Left lung (tissue), 10 donors: Measurements from ENCODE around the gene CNPY1. TPM values are rescaled to one million over a fixed set of nuclear protein-coding genes. Genes with fewer than 3 reads are reported as not detected.

Experiments
- ATAC-seq: fragments of 200-7000 bp; cut with Tn5 transposase; one replicate; pipeline ENCODE4 v1.9.1; 2020; ENCODE audit warnings: moderate library complexity
- DNase-seq, 4 donors: peaks; one replicate each; pipeline ENCODE4 v3.0.0-alpha.2; 2013 to 2020
- H3K27ac ChIP-seq, 2 donors: fragments of 200-600 bp; sonication (generic) in 1 of 2; one replicate each; pipeline versions ENCODE4 v1.5.0 to v1.8.0; 2020 to 2021
- H3K27me3 ChIP-seq, 2 donors: fragments of 200-600 bp; sonication (generic) in 1 of 2; one replicate each; pipeline versions ENCODE4 v1.5.0 to v1.8.0; 2020 to 2021
- H3K36me3 ChIP-seq, 2 donors: fragments of 200-600 bp; sonication (generic) in 1 of 2; one replicate each; pipeline versions ENCODE4 v1.5.0 to v1.8.0; 2020 to 2021
- H3K4me1 ChIP-seq, 2 donors: fragments of 200-600 bp; one replicate each; pipeline ENCODE4 v1.8.0; 2021
- H3K4me3 ChIP-seq, 2 donors: fragments of 200-600 bp; sonication (generic) in 1 of 2; one replicate each; pipeline versions ENCODE4 v1.5.0 to v1.8.0; 2020 to 2021; ENCODE audit warnings: mild to moderate bottlenecking in 1 of 2
- H3K9me3 ChIP-seq, 2 donors: fragments of 200-600 bp; sonication (generic) in 1 of 2; one replicate each; pipeline versions ENCODE4 v1.5.0 to v1.8.0; 2020 to 2021
- intact Hi-C, 2 donors: fragments of 100-400 bp; cut with DNase I; formaldehyde crosslinking; loops; one replicate each; pipeline versions ENCODE4 v1.11.2 to v1.14.2; 2022
- polyA plus RNA-seq, 6 donors: library from polyadenylated mRNA; unstranded; fragments of 120-200 nt; gene quantifications; one replicate each; pipeline ENCODE4 v1.2.1, GENCODE V29; 2013; ENCODE audit not compliant: insufficient read length in 6 of 6
- total RNA-seq, 2 donors: library from RNA; stranded (reverse); fragmentation: NEBNext Ultra II Directional; extraction: Animal tissue kit (Norgen Biotek cat#: 25700); gene quantifications; one replicate each; pipeline ENCODE4 v1.2.1, GENCODE V29; 2021
- TF ChIP-seq, protein P1 (sequence below), 2 donors: fragments of 200-600 bp; sonication (generic) in 1 of 2; IDR thresholded peaks; one replicate each; pipeline versions ENCODE4 v1.5.0 to v1.8.0; 2021; ENCODE audit warnings: antibody characterized with exemption in 2 of 2
- donor health status: DM: no; HTN: yes; CAD: no.
- donor health status: DM: no; HTN: no; CAD: no.

CNPY1 gene
- total and polyA plus RNA-seq, 8 donors = not detected

DNA sequence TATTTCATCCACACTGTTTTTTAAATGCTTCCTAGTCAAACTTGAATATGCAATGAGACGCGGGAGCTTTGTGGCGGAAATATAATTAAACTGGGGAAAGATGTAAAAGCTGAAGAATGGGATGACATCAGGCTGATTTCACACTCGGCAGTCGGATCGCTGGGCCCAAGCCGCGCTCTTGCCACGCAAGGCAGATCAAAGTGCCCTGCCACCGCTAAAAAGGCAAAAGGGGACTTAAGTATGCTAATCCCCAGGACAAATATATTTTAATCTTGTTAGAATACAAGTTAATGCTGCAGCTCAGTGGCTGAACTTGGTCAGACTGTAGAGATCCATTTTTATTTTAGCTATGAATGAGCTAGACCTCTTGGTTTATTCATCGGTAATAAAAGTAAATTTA lies 74.6 kb downstream of the CNPY1 start:
- H3K9me3 ChIP-seq = no peaks in the 10 kb centered on the region
- TF ChIP-seq, protein P1, sequence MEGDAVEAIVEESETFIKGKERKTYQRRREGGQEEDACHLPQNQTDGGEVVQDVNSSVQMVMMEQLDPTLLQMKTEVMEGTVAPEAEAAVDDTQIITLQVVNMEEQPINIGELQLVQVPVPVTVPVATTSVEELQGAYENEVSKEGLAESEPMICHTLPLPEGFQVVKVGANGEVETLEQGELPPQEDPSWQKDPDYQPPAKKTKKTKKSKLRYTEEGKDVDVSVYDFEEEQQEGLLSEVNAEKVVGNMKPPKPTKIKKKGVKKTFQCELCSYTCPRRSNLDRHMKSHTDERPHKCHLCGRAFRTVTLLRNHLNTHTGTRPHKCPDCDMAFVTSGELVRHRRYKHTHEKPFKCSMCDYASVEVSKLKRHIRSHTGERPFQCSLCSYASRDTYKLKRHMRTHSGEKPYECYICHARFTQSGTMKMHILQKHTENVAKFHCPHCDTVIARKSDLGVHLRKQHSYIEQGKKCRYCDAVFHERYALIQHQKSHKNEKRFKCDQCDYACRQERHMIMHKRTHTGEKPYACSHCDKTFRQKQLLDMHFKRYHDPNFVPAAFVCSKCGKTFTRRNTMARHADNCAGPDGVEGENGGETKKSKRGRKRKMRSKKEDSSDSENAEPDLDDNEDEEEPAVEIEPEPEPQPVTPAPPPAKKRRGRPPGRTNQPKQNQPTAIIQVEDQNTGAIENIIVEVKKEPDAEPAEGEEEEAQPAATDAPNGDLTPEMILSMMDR (IDR thresholded peaks at IDR 0.05) = no peak
- no peak overlapping the region for H3K27ac ChIP-seq
- H3K4me1 ChIP-seq = peaks cover 4 to 18% of the 10 kb centered on the region in 2 donors
- no peak for DNase-seq
- no peak for ATAC-seq
- intact Hi-C loops = no loop called here
- H3K4me3 ChIP-seq = no peak overlapping the region
- peaks cover 82 to 99% of the 10 kb centered on the region in 2 donors for H3K27me3 ChIP-seq
- H3K36me3 ChIP-seq = no peaks in the 10 kb centered on the region

GRCh38 chr7:155470686-155471638 lies 75.4 kb downstream of the CNPY1 start:
- no peaks in the 10 kb centered on the region for H3K36me3 ChIP-seq
- DNase-seq (peak in 1 of 4 donors; percentile 11), ATAC-seq (no peak)
- H3K4me3 ChIP-seq = no peak overlapping the region
- TF ChIP-seq, protein P1 (IDR thresholded peaks at IDR 0.05) = no peak
- no peak overlapping the region for H3K27ac ChIP-seq
- H3K27me3 ChIP-seq = peaks cover 89 to 99% of the 10 kb centered on the region in 2 donors
- H3K4me1 ChIP-seq = peaks cover 4 to 23% of the 10 kb centered on the region in 2 donors
- H3K9me3 ChIP-seq = no peaks in the 10 kb centered on the region
- intact Hi-C loops = no loop called here

- Histone ChIP-seq H3K27me3 (peaks cover 97 to 99% of the 10 kb centered on the region in 2 donors), H3K9me3 (no peaks in the 10 kb centered on the region), H3K4me1 (peaks cover 4 to 27% of the 10 kb centered on the region in 2 donors), H3K27ac (no peak overlapping the region), H3K36me3 (no peaks in the 10 kb centered on the region), H3K4me3 (no peak overlapping the region)
- DNase-seq (no peak), ATAC-seq (no peak)
- TF ChIP-seq, protein P1 (IDR thresholded peaks at IDR 0.05) = no peak
- intact Hi-C loops = no loop called here
These were observed 76.2 kb downstream of the CNPY1 start for GRCh38 chr7:155470186-155470487.

- Histone ChIP-seq H3K4me3 (no peak overlapping the region), H3K27me3 (peaks cover 97 to 99% of the 10 kb centered on the region in 2 donors), H3K36me3 (no peaks in the 10 kb centered on the region), H3K4me1 (peaks cover 4 to 27% of the 10 kb centered on the region in 2 donors), H3K9me3 (no peaks in the 10 kb centered on the region), H3K27ac (no peak overlapping the region)
- TF ChIP-seq, protein P1 (IDR thresholded peaks at IDR 0.05) = no peak
- ATAC-seq = no peak
- DNase-seq = peak in 1 of 4 donors; percentile 11
- intact Hi-C loops = no loop called here
These were observed 76.8 kb downstream of the CNPY1 start for GRCh38 chr7:155469311-155470185.

GRCh38 chr7:155468785-155469148 lies 77.6 kb downstream of the CNPY1 start:
- Histone ChIP-seq H3K36me3 (no peaks in the 10 kb centered on the region), H3K27ac (no peak overlapping the region), H3K4me1 (peaks cover 4 to 27% of the 10 kb centered on the region in 2 donors), H3K27me3 (peaks cover 97 to 99% of the 10 kb centered on the region in 2 donors), H3K4me3 (no peak overlapping the region), H3K9me3 (no peaks in the 10 kb centered on the region)
- DNase-seq = no peak
- intact Hi-C loops = no loop called here
- TF ChIP-seq, protein P1 (IDR thresholded peaks at IDR 0.05) = no peak
- no peak for ATAC-seq
